ENCODE results near the gene OLFML3. TPM values are rescaled to one million over a fixed set of nuclear protein-coding genes. Genes with fewer than 3 reads are reported as not detected.

The OLFML3 gene
- total RNA-seq, 1 experiment from 2014 or later = 171 TPM

DNA sequence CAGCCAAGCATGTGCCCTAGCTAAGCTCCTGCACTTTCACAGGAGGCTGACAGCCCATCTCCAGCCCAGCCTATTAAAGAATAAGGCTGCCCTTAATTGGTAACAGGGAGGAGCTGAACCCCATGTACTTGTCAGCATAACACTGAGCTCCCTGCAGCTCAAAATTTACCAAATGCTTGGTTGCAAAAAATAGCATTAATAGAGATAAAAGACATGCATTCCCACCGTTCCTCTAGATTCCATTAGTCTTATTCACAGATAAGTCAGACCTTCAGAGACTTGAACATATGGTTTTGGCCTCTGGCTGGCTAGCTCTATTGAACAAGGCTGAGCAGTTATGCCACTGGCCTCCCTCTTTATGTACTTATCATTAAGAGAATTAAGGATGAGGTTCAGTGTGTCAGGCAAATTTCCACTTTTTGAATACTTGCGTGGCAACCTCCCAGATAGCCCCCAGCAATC, 29.2 kb downstream of the OLFML3 start:
- H3K27me3 Mint-ChIP-seq (ENCODE audit: low read depth) = peaks cover 2% of the 10 kb centered on the region
- no CpG with 5 or more reads among the region's 2 CpGs for WGBS (ENCODE audit: extremely low coverage, insufficient read length, low lambda C conversion rate)
- H3K23me2 ChIP-seq (ENCODE audit: insufficient read length, low read depth, low read length, poor library complexity, severe bottlenecking) = no peaks in the 10 kb centered on the region

More for the DNA sequence above, 29.2 kb downstream of the OLFML3 start:
- Mint-ChIP-seq H3K9me3 (peaks cover 16% of the 10 kb centered on the region in 2 experiments; a peak in 4 of 5 replicates), H3K4me1 (peaks cover 25 to 37% of the 10 kb centered on the region in 2 experiments), H3K4me3 (no peak overlapping the region), H3K36me3 (ENCODE audit: insufficient read depth in 1 of 3, low read depth in 3 of 3) (peaks cover 8 to 34% (median 13%) of the 10 kb centered on the region in 3 experiments), H3K27ac (no peak overlapping the region; a peak in 1 of 7 replicates)
- no peak overlapping the region for H3K14ac ChIP-seq (ENCODE audit: insufficient read depth, low read length)
- no peak overlapping the region for H4K5ac ChIP-seq (ENCODE audit: insufficient read length, low read depth, low read length)
- H3K9ac ChIP-seq (ENCODE audit: extremely low read depth, insufficient read length, low read length) = no peak overlapping the region
- no peak overlapping the region for H4K91ac ChIP-seq (ENCODE audit: insufficient read length, low read depth, low read length)
- H3K23ac ChIP-seq (ENCODE audit: insufficient read length, low read depth, low read length) = no peak overlapping the region
- H3K18ac ChIP-seq (ENCODE audit: insufficient read length, low read depth, low read length) = no peak overlapping the region
- no peak overlapping the region for H2AK5ac ChIP-seq (ENCODE audit: insufficient read length, low read length)
- H2BK120ac ChIP-seq (ENCODE audit: low read depth, low read length, poor library complexity, severe bottlenecking) = no peak overlapping the region
- H3K4me1 ChIP-seq (ENCODE audit: insufficient read depth, low read length) = peaks cover 13% of the 10 kb centered on the region
- H3K27me3 ChIP-seq (ENCODE audit: insufficient read depth, low read length) = no peaks in the 10 kb centered on the region
- no peak overlapping the region for H3K4me2 ChIP-seq (ENCODE audit: insufficient read depth, insufficient read length, low read length)
- H2BK15ac ChIP-seq (ENCODE audit: low read depth, low read length) = no peak overlapping the region
- H3K4ac ChIP-seq (ENCODE audit: low read depth, low read length) = no peak overlapping the region
- no peaks in the 10 kb centered on the region for H3K79me2 ChIP-seq (ENCODE audit: insufficient read depth, low read length)
- no peak overlapping the region for H3K56ac ChIP-seq (ENCODE audit: insufficient read length, low read depth, low read length)
- TF ChIP-seq, protein P1, sequence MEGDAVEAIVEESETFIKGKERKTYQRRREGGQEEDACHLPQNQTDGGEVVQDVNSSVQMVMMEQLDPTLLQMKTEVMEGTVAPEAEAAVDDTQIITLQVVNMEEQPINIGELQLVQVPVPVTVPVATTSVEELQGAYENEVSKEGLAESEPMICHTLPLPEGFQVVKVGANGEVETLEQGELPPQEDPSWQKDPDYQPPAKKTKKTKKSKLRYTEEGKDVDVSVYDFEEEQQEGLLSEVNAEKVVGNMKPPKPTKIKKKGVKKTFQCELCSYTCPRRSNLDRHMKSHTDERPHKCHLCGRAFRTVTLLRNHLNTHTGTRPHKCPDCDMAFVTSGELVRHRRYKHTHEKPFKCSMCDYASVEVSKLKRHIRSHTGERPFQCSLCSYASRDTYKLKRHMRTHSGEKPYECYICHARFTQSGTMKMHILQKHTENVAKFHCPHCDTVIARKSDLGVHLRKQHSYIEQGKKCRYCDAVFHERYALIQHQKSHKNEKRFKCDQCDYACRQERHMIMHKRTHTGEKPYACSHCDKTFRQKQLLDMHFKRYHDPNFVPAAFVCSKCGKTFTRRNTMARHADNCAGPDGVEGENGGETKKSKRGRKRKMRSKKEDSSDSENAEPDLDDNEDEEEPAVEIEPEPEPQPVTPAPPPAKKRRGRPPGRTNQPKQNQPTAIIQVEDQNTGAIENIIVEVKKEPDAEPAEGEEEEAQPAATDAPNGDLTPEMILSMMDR (conservative IDR thresholded peaks at IDR 0.05) = no peak
- no peak overlapping the region for H2BK5ac ChIP-seq (ENCODE audit: insufficient read length, low read length)
- H2BK12ac ChIP-seq (ENCODE audit: insufficient read length, low read depth, low read length) = no peak overlapping the region
- no peak overlapping the region for H4K8ac ChIP-seq (replicated peaks; ENCODE audit: insufficient read length, low read depth, low read length)
- H3K9me3 ChIP-seq (ENCODE audit: control insufficient read depth, low read depth, low read length) = no peaks in the 10 kb centered on the region
- no peaks in the 10 kb centered on the region for H4K20me1 ChIP-seq (ENCODE audit: control insufficient read depth, insufficient read depth, insufficient read length)
- H3K79me1 ChIP-seq (ENCODE audit: insufficient read depth, low read depth, low read length, poor library complexity, severe bottlenecking) = no peaks in the 10 kb centered on the region
- H3T11ph ChIP-seq (ENCODE audit: low read length) = no peak overlapping the region
- DNase-seq = no peak
- no peak overlapping the region for H3K27ac ChIP-seq (ENCODE audit: insufficient read length, low read depth, low read length)
- H2AFZ ChIP-seq (ENCODE audit: low read length) = no peak overlapping the region
- H2BK20ac ChIP-seq (ENCODE audit: low read depth, low read length, poor library complexity, severe bottlenecking) = no peak overlapping the region

Data from H9 (cell line).